ENCODE measurements around the gene GPR152. TPM values are rescaled to one million over a fixed set of nuclear protein-coding genes. Genes with fewer than 3 reads are reported as not detected.
"Not testable (repeated sequence)": the region's sequence is repeated elsewhere in the genome, so short reads cannot be mapped to it uniquely, and the experiment has no call there.

The GPR152 gene
- polyA plus RNA-seq, 3 donors: not detected

DNA sequence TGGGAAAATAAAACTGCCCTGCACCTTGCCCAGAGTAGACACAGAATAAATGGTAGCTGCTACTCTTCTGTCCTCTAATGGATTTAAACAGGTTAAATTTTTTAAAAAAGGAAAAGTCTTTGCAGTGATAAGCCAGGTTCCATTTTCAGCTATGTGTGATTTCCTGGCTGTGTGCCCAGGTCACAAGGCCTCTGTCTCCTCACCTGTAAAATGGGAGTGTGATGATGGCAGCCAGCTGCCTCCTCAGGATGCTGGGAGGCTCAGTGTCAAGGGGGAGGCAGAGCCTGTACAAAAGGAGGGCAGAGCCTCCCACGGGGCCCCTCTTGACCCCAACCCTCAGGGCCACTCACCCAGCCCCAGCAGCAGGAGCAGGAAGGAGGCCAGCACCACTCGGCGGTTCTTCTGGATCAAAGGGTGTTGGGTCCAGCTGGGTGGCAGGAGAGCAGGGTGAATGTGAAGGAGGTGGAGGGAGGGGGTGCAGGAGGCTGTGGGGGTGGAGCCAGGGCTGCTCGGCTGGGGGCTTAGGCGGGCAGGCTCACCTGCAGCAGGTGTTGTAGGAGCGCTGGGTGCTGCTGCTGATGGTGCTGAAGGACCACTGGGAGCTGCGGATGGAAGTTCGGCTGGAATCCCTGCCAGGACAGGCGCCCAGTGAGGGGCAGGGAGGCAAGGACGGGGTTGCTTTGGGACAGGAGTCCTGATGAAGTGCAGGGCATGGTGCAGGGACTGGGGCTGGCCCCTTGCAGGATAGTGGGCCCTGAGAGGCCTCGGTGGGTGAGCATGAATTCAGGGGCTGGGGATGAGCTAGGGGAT lies 14.6 kb upstream of the GPR152 start:
- H3K27me3 Mint-ChIP-seq (ENCODE audit: low read depth in 3 of 3): peaks cover 0 to 10% (median 3%) of the 10 kb centered on the region in 3 donors
- Histone ChIP-seq H3K36me3 (replicated peaks in 1 of 2; ENCODE audit: control insufficient read depth in 1 of 2, insufficient read depth in 2 of 2, low read length in 2 of 2) (no peaks in the 10 kb centered on the region), H3K27me3 (ENCODE audit: control insufficient read depth in 2 of 2, insufficient read depth in 2 of 2, low read length in 2 of 2) (no peaks in the 10 kb centered on the region), H3K4me3 (replicated peaks in 1 of 3; ENCODE audit: low read depth in 2 of 3, low read length in 3 of 3) (no peak overlapping the region), H3K9me3 (replicated peaks in 1 of 2; ENCODE audit: control insufficient read depth in 1 of 2, insufficient read depth in 1 of 2, low read length in 2 of 2) (no peaks in the 10 kb centered on the region), H3K9ac (ENCODE audit: insufficient read depth, low read length, poor library complexity, severe bottlenecking) (no peak overlapping the region), H3K4me1 (ENCODE audit: control insufficient read depth in 1 of 2, insufficient read depth in 2 of 2, low read length in 2 of 2) (peaks cover 32 to 52% of the 10 kb centered on the region in 2 donors), H4K20me1 (ENCODE audit: insufficient read depth, low read length) (no peaks in the 10 kb centered on the region), H3K27ac (ENCODE audit: low read depth in 1 of 2, low read length in 2 of 2) (no peak overlapping the region), H2AFZ (ENCODE audit: insufficient read depth, low read depth, low read length, poor library complexity, severe bottlenecking) (no peak overlapping the region), H3K79me2 (ENCODE audit: insufficient read depth, low read length) (peaks cover 7% of the 10 kb centered on the region), H3K4me2 (replicated peaks; ENCODE audit: extremely low read depth, low read length, poor library complexity, severe bottlenecking) (no peak overlapping the region)
- peaks cover 0 to 2% (median 0%) of the 10 kb centered on the region in 7 donors for H3K9me3 Mint-ChIP-seq
- no peak for DNase-seq
- intact Hi-C loops (cut with micrococcal nuclease): loop anchor here in 1 of 2 donors (5.0 kb wide), 3 partner anchors 35 to 65 kb away; partner anchors contain the start of genes PPP1CA, RPS6KB2 and TBC1D10C
- TF ChIP-seq, protein P1, sequence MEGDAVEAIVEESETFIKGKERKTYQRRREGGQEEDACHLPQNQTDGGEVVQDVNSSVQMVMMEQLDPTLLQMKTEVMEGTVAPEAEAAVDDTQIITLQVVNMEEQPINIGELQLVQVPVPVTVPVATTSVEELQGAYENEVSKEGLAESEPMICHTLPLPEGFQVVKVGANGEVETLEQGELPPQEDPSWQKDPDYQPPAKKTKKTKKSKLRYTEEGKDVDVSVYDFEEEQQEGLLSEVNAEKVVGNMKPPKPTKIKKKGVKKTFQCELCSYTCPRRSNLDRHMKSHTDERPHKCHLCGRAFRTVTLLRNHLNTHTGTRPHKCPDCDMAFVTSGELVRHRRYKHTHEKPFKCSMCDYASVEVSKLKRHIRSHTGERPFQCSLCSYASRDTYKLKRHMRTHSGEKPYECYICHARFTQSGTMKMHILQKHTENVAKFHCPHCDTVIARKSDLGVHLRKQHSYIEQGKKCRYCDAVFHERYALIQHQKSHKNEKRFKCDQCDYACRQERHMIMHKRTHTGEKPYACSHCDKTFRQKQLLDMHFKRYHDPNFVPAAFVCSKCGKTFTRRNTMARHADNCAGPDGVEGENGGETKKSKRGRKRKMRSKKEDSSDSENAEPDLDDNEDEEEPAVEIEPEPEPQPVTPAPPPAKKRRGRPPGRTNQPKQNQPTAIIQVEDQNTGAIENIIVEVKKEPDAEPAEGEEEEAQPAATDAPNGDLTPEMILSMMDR (IDR thresholded peaks at IDR 0.05): no peak
- no peak overlapping the region for H3K4me3 Mint-ChIP-seq
- WGBS (ENCODE audit: insufficient coverage): 91% methylated on average over 10 of the region's 11 CpGs
- peaks cover 33% of the 10 kb centered on the region for H3K4me1 Mint-ChIP-seq
- H3K27ac Mint-ChIP-seq: peak overlapping the region in 2 of 7 donors; percentile 36 to 41
- peaks cover 0 to 2% of the 10 kb centered on the region in 2 donors for H3K36me3 Mint-ChIP-seq

DNA sequence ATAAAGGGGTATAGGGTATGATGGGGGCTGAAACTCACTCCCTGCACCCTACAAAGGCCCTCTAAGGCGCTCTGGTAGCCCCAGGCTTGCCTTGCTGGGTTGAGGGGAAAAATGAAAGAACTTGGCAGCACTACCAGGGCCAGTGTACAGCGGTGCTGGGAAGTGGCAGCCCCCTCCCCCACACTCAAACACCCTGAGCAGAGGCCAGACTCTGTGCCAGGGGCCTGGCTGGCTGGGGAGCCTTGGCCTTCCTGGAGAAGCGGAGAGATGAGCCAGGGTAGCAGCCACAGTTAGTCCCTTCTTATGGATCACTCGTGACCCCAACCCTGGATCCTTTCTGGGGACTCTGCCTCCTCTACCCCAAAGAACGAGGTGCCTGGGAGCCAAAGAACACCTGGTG lies 13.8 kb upstream of the GPR152 start:
- H3K4me2 ChIP-seq (replicated peaks; ENCODE audit: extremely low read depth, low read length, poor library complexity, severe bottlenecking): no peak overlapping the region
- intact Hi-C loops (cut with micrococcal nuclease): loop anchor here in 1 of 2 donors (5.0 kb wide), 3 partner anchors 36 to 64 kb away; partner anchors contain the start of genes PPP1CA, RPS6KB2 and TBC1D10C
- peaks cover 32 to 52% of the 10 kb centered on the region in 2 donors for H3K4me1 ChIP-seq (ENCODE audit: control insufficient read depth in 1 of 2, insufficient read depth in 2 of 2, low read length in 2 of 2)
- no peak overlapping the region for H3K27ac Mint-ChIP-seq
- no peak overlapping the region for H2AFZ ChIP-seq (ENCODE audit: insufficient read depth, low read depth, low read length, poor library complexity, severe bottlenecking)
- no peak for DNase-seq
- peaks cover 0 to 2% (median 0%) of the 10 kb centered on the region in 7 donors for H3K9me3 Mint-ChIP-seq
- TF ChIP-seq, protein P1 (IDR thresholded peaks at IDR 0.05): no peak
- 89% methylated on average over 3 of the region's 5 CpGs for WGBS (ENCODE audit: insufficient coverage)
- no peaks in the 10 kb centered on the region for H3K36me3 ChIP-seq (replicated peaks in 1 of 2; ENCODE audit: control insufficient read depth in 1 of 2, insufficient read depth in 2 of 2, low read length in 2 of 2)
- peaks cover 0 to 2% of the 10 kb centered on the region in 2 donors for H3K36me3 Mint-ChIP-seq
- peaks cover 33% of the 10 kb centered on the region for H3K4me1 Mint-ChIP-seq
- H3K27me3 Mint-ChIP-seq (ENCODE audit: low read depth in 3 of 3): peaks cover 0 to 10% (median 3%) of the 10 kb centered on the region in 3 donors
- H3K79me2 ChIP-seq (ENCODE audit: insufficient read depth, low read length): peaks cover 7% of the 10 kb centered on the region
- H3K9me3 ChIP-seq (replicated peaks in 1 of 2; ENCODE audit: control insufficient read depth in 1 of 2, insufficient read depth in 1 of 2, low read length in 2 of 2): no peaks in the 10 kb centered on the region
- H3K4me3 Mint-ChIP-seq: no peak overlapping the region
- H4K20me1 ChIP-seq (ENCODE audit: insufficient read depth, low read length): no peaks in the 10 kb centered on the region
- H3K9ac ChIP-seq (ENCODE audit: insufficient read depth, low read length, poor library complexity, severe bottlenecking): no peak overlapping the region
- H3K27ac ChIP-seq (ENCODE audit: low read depth in 1 of 2, low read length in 2 of 2): no peak overlapping the region
- H3K27me3 ChIP-seq (ENCODE audit: control insufficient read depth in 2 of 2, insufficient read depth in 2 of 2, low read length in 2 of 2): no peaks in the 10 kb centered on the region
- H3K4me3 ChIP-seq (replicated peaks in 1 of 3; ENCODE audit: low read depth in 2 of 3, low read length in 3 of 3): no peak overlapping the region

DNA sequence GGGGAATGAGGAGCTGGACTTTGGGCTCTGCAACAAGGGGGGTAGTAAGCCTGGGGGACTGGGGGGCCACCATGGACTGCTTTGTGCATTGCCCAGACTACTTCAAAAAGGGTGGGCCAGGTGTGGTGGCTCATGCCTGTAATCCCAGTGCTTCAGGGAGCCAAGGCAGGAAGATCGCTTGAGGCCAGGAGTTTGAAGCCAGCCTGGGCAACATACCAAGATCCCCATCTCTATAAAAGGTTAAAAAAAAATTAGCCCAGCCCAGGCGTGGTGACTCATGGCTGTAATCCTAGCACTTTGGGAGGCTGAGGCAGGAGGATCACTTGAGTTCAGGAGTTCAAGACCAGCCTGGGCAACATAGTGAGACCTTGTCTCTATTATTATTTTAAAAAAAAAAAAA lies 13.0 kb upstream of the GPR152 start:
- Mint-ChIP-seq H3K4me3 (peak overlapping the region in 1 of 2 donors; percentile 86), H3K27ac (peak overlapping the region in 5 of 7 donors; percentile 70 to 98 (median 94)), H3K27me3 (ENCODE audit: low read depth in 3 of 3) (peaks cover 2 to 13% (median 4%) of the 10 kb centered on the region in 3 donors), H3K4me1 (peaks cover 33% of the 10 kb centered on the region)
- Histone ChIP-seq H3K4me2 (replicated peaks; ENCODE audit: extremely low read depth, low read length, poor library complexity, severe bottlenecking) (peak overlapping the region; percentile 97), H3K9ac (ENCODE audit: insufficient read depth, low read length, poor library complexity, severe bottlenecking) (peak overlapping the region; percentile 87), H3K27ac (ENCODE audit: low read depth in 1 of 2, low read length in 2 of 2) (peak overlapping the region in 1 of 2 donors; percentile 87), H2AFZ (ENCODE audit: insufficient read depth, low read depth, low read length, poor library complexity, severe bottlenecking) (peak overlapping the region; percentile 86), H3K4me1 (ENCODE audit: control insufficient read depth in 1 of 2, insufficient read depth in 2 of 2, low read length in 2 of 2) (peaks cover 32 to 52% of the 10 kb centered on the region in 2 donors), H3K4me3 (replicated peaks in 1 of 3; ENCODE audit: low read depth in 2 of 3, low read length in 3 of 3) (peak overlapping the region in 1 of 3 experiments; percentile 85)
- H4K20me1 ChIP-seq (ENCODE audit: insufficient read depth, low read length); H3K27me3 ChIP-seq (ENCODE audit: control insufficient read depth in 2 of 2, insufficient read depth in 2 of 2, low read length in 2 of 2); H3K36me3 ChIP-seq (replicated peaks in 1 of 2; ENCODE audit: control insufficient read depth in 1 of 2, insufficient read depth in 2 of 2, low read length in 2 of 2); H3K36me3 Mint-ChIP-seq; DNase-seq; H3K79me2 ChIP-seq (ENCODE audit: insufficient read depth, low read length); H3K9me3 ChIP-seq (replicated peaks in 1 of 2; ENCODE audit: control insufficient read depth in 1 of 2, insufficient read depth in 1 of 2, low read length in 2 of 2); H3K9me3 Mint-ChIP-seq: not testable (repeated sequence)
- WGBS (ENCODE audit: insufficient coverage): no CpG with 5 or more reads among the region's 2 CpGs
- intact Hi-C loops (cut with micrococcal nuclease): loop anchor here (2.0 to 5.0 kb wide), 4 partner anchors 37 to 63 kb away; partner anchors contain the start of genes RPS6KB2 (in 2 of the 2), PPP1CA (in 1 of the 2) and TBC1D10C (in 1 of the 2)

Measured in CD14-positive monocyte (primary cell).